GM12801 (cell line): ENCODE data around the gene SLIT3.

Experiments
- TF ChIP-seq, protein P1 (sequence below): IDR thresholded peaks from one replicate; pipeline ENCODE4 v1.5.1; 2011; ENCODE audit warnings: control low read depth; ENCODE audit not compliant: insufficient read length; ENCODE audit errors: extremely low read depth

The SLIT3 gene

DNA sequence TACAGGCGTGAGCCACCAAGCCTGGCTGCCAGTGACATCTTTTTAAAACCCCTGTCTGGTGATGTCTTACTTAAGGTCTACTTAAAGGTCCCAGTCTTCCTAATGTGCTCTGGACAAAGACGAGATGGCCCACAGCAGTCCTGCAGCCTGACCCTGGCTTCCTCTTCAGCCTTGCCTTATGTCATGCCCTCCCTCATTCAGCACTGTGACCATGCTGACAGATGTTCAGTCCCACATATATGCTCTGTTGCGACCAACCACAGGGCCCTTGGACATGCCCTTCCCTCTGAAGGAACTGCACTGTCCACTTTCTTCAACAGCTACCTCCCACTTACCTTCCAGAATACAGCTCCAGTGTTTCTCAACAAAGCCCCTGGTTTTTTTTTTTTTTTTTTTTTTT, 548.9 kb downstream of the SLIT3 start:
- TF ChIP-seq, protein P1, sequence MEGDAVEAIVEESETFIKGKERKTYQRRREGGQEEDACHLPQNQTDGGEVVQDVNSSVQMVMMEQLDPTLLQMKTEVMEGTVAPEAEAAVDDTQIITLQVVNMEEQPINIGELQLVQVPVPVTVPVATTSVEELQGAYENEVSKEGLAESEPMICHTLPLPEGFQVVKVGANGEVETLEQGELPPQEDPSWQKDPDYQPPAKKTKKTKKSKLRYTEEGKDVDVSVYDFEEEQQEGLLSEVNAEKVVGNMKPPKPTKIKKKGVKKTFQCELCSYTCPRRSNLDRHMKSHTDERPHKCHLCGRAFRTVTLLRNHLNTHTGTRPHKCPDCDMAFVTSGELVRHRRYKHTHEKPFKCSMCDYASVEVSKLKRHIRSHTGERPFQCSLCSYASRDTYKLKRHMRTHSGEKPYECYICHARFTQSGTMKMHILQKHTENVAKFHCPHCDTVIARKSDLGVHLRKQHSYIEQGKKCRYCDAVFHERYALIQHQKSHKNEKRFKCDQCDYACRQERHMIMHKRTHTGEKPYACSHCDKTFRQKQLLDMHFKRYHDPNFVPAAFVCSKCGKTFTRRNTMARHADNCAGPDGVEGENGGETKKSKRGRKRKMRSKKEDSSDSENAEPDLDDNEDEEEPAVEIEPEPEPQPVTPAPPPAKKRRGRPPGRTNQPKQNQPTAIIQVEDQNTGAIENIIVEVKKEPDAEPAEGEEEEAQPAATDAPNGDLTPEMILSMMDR: no peak

- TF ChIP-seq, protein P1: no peak
Measured at GRCh38 chr5:168750926-168751325, 550.0 kb downstream of the SLIT3 start.

DNA sequence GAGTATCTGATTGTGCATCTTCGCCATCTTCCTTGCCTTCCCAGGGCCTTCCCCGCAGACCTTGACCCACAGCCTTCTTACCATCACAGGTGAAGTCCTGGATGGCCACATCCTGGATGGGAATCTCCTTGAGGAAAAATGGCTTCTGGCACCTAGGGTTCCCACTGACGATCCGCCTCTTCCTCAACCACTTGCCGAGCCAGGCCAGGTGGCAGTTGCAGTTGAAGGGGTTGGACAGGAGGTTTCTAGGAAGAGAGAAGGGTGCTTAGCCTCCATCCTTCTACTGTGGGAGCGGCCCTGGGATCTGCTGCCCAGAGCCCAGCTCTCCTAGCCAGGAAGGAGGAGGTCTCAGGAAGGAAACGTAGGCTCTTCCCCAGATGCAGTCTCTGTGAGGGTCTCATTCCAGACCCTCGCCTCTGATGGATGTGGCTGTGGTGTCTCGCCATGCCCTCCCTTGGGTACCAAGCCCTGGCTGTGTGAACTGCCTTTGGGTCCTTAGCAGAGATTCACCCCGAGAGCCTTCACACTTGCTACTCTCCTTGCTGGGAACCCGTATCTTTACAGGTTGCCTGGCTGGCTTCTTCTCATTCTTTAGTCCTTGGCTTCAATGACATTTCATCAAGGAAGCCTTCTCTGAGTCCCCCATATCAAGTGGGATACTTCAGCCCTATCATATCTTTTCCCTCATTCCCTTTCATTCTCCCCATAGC, 551.4 kb downstream of the SLIT3 start:
- TF ChIP-seq, protein P1: no peak

- TF ChIP-seq, protein P1: no peak
Measured at GRCh38 chr5:168747987-168748777, 552.8 kb downstream of the SLIT3 start.

- TF ChIP-seq, protein P1: no peak
Measured at GRCh38 chr5:168746893-168747640, 553.9 kb downstream of the SLIT3 start.

GRCh38 chr5:168743617-168744016, 557.3 kb downstream of the SLIT3 start:
- TF ChIP-seq, protein P1: no peak

DNA sequence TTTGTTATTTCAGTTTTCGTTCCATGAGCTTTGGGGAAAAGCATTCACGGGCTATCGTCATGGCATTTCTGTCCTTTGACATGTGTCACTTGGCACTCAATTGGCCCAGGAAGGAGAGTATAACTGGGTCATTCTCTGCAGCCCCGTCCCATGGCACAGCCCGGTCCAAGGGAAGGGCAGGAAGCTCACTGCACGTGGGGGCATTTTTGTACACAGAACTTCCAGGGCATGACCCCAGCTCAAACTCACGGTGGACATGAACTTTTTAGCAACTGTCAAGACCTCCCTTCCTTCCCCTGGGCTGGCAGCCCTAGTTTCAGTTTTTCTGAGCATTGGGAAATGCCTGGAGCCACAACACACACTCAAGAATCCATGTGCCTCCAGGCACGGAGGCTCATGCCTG, 560.1 kb downstream of the SLIT3 start:
- TF ChIP-seq, protein P1: no peak
